ENCODE results near the gene SPTBN1.

- TF ChIP-seq CTCF (IDR thresholded peaks at IDR 0.05) (no peak), POLR2AphosphoS5 (IDR thresholded peaks at IDR 0.05) (no peak), EP300 (IDR thresholded peaks at IDR 0.05) (no peak), POLR2A (IDR thresholded peaks at IDR 0.05) (no peak)
Measured at GRCh38 chr2:54584598-54584997, 128.5 kb downstream of the SPTBN1 start.

All from gastroesophageal sphincter (tissue), 3 donors.